Loucy (cell line): Measurements from ENCODE around the gene MEN1.

Experiments used
- H2AFZ ChIP-seq: fragments of 200-600 bp; sonication (generic); 2 replicates; pipeline ENCODE4 v1.6.0; 2016; ENCODE audit warnings: antibody characterized with exemption, mild to moderate bottlenecking, low read length, moderate library complexity
- H3F3A ChIP-seq: fragments of 200-600 bp; 2 replicates; pipeline ENCODE4 v1.6.0; 2016; ENCODE audit warnings: antibody characterized with exemption, low read depth, mild to moderate bottlenecking
- H3K27me3 ChIP-seq: fragments of 200-600 bp; sonication (generic); 2 replicates; pipeline ENCODE4 v1.6.1; 2014; ENCODE audit warnings: low read length, mild to moderate bottlenecking; ENCODE audit not compliant: insufficient read depth, poor library complexity, severe bottlenecking
- H3K36me3 ChIP-seq: fragments of 200-600 bp; sonication (generic); 2 replicates; pipeline ENCODE4 v1.6.1; 2016; ENCODE audit warnings: low read length; ENCODE audit not compliant: insufficient read depth
- H3K4me1 ChIP-seq: fragments of 200-600 bp; sonication (generic); 2 replicates; pipeline ENCODE4 v1.5.1; 2014; ENCODE audit warnings: low read length, mild to moderate bottlenecking; ENCODE audit not compliant: insufficient read depth, poor library complexity, severe bottlenecking
- H3K4me2 ChIP-seq: fragments of 200-600 bp; sonication (generic); 2 replicates; pipeline ENCODE4 v1.6.0; 2014; ENCODE audit warnings: antibody characterized with exemption, low read length, low read depth, mild to moderate bottlenecking; ENCODE audit not compliant: poor library complexity, severe bottlenecking
- H3K4me3 ChIP-seq: fragments of 200-600 bp; sonication (generic); 2 replicates; pipeline ENCODE4 v1.5.1; 2014; ENCODE audit warnings: low read length, mild to moderate bottlenecking, mixed read lengths; ENCODE audit not compliant: poor library complexity, severe bottlenecking
- H3K79me2 ChIP-seq: fragments of 200-600 bp; sonication (generic); 2 replicates; pipeline ENCODE4 v1.6.1; 2014; ENCODE audit warnings: low read length; ENCODE audit not compliant: insufficient read depth
- H3K9ac ChIP-seq: fragments of 200-600 bp; sonication (generic); 2 replicates; pipeline ENCODE4 v1.6.0; 2014; ENCODE audit warnings: mild to moderate bottlenecking, low read depth, low read length, moderate library complexity; ENCODE audit not compliant: poor library complexity, severe bottlenecking
- H3K9me2 ChIP-seq: fragments of 200-600 bp; sonication (generic); replicated peaks from 2 replicates; pipeline ENCODE4 v1.6.1; 2016; ENCODE audit warnings: low read depth, low read length, mixed read lengths
- H3K9me3 ChIP-seq: fragments of 200-600 bp; sonication (generic); 2 replicates; pipeline ENCODE4 v1.6.1; 2014; ENCODE audit warnings: mild to moderate bottlenecking, antibody characterized with exemption, low read length, low read depth; ENCODE audit not compliant: insufficient read depth
- H4K20me1 ChIP-seq: fragments of 200-600 bp; sonication (generic); 2 replicates; pipeline ENCODE4 v1.6.0; 2014; ENCODE audit warnings: antibody characterized with exemption, low read length, mild to moderate bottlenecking; ENCODE audit not compliant: insufficient read depth, poor library complexity, severe bottlenecking
- EZH2phosphoT487 ChIP-seq: fragments of 200-600 bp; IDR thresholded peaks from 2 replicates; pipeline ENCODE4 v1.6.1; 2018; ENCODE audit warnings: antibody characterized with exemption, mild to moderate bottlenecking, moderate library complexity, borderline replicate concordance
- TF ChIP-seq, protein P1 (sequence below): fragments of 200-600 bp; sonication (generic); conservative IDR thresholded peaks from 2 replicates; pipeline ENCODE4 v1.5.1; 2014; ENCODE audit warnings: mild to moderate bottlenecking, antibody characterized with exemption, low read length

The MEN1 gene

DNA sequence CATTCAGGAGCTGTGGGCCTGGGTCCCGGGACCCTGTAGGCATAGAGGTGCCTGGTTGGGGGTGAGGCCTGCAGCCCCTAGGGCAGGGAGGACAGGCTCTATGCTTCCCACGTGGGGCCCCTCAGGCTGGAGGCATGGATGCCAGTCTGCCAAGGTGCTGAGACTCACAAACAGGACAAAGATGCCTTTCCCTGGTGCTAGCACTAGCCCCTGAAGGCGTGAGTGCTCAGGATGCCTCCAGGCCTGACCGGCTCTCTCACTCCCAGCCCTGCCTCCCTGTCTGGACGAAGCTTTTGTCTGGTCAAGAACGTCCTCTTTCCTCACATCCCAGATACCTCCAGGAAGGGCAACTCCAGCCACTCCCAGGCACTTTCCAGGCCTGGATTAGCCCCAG lies 32.0 kb upstream of the MEN1 start:
- Histone ChIP-seq H3K9me2 (no peaks in the 10 kb centered on the region), H3K4me2 (no peak overlapping the region), H3K79me2 (no peaks in the 10 kb centered on the region), H2AFZ (no peak overlapping the region), H3K27me3 (no peaks in the 10 kb centered on the region), H3K4me3 (no peak overlapping the region), H3K9me3 (no peaks in the 10 kb centered on the region), H3K9ac (no peak overlapping the region), H3K4me1 (no peaks in the 10 kb centered on the region), H3K36me3 (no peaks in the 10 kb centered on the region), H4K20me1 (no peaks in the 10 kb centered on the region), H3F3A (no peaks in the 10 kb centered on the region)
- TF ChIP-seq EZH2phosphoT487 = no peak
- TF ChIP-seq, protein P1, sequence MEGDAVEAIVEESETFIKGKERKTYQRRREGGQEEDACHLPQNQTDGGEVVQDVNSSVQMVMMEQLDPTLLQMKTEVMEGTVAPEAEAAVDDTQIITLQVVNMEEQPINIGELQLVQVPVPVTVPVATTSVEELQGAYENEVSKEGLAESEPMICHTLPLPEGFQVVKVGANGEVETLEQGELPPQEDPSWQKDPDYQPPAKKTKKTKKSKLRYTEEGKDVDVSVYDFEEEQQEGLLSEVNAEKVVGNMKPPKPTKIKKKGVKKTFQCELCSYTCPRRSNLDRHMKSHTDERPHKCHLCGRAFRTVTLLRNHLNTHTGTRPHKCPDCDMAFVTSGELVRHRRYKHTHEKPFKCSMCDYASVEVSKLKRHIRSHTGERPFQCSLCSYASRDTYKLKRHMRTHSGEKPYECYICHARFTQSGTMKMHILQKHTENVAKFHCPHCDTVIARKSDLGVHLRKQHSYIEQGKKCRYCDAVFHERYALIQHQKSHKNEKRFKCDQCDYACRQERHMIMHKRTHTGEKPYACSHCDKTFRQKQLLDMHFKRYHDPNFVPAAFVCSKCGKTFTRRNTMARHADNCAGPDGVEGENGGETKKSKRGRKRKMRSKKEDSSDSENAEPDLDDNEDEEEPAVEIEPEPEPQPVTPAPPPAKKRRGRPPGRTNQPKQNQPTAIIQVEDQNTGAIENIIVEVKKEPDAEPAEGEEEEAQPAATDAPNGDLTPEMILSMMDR = no peak

DNA sequence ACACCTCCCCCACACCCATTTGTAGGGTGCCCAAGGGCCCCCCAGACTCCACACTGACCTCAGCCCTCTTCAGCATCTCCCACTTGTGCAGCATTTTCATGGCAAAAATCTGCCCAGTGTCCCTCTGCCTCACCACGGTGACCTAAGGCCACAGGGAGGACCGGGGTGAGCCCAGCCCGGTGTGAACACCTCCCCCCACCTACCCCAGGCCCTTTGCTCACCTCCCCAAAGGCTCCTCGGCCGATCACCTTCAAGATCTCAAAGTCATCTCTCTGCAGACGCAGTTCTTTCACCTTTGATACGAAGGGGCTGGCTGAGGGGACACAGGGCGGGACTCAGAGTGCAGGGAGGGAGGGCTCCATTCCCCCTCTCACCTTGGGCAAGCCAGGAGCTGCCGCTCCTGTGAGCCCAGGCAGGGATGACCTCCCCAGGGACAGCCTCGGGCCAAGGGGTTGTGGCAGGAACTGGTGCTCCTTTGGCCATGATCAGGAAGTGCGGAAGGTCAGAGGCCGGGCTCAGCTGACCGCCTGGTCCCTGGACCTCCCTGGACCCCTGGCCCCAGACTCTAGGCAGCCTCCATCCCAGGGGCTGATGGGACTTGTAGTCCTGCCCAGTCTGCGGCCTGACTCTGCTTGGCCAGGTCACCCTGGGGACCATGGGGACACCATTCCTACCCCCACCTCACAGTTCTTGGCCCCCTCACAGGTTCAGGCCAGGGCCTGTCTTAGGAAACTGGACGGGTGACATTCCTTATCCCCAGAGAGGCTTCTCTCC lies 31.4 kb upstream of the MEN1 start:
- H3K4me1 ChIP-seq = peaks cover 5% of the 10 kb centered on the region
- H3K36me3 ChIP-seq = no peaks in the 10 kb centered on the region
- no peak overlapping the region for H3K4me2 ChIP-seq
- H3K79me2 ChIP-seq = no peaks in the 10 kb centered on the region
- no peak overlapping the region for H3K9ac ChIP-seq
- H3K4me3 ChIP-seq = no peak overlapping the region
- no peaks in the 10 kb centered on the region for H4K20me1 ChIP-seq
- H2AFZ ChIP-seq = no peak overlapping the region
- H3K9me3 ChIP-seq = no peaks in the 10 kb centered on the region
- no peaks in the 10 kb centered on the region for H3K9me2 ChIP-seq
- no peak for TF ChIP-seq EZH2phosphoT487
- TF ChIP-seq, protein P1 = no peak
- no peaks in the 10 kb centered on the region for H3F3A ChIP-seq
- H3K27me3 ChIP-seq = no peaks in the 10 kb centered on the region

DNA sequence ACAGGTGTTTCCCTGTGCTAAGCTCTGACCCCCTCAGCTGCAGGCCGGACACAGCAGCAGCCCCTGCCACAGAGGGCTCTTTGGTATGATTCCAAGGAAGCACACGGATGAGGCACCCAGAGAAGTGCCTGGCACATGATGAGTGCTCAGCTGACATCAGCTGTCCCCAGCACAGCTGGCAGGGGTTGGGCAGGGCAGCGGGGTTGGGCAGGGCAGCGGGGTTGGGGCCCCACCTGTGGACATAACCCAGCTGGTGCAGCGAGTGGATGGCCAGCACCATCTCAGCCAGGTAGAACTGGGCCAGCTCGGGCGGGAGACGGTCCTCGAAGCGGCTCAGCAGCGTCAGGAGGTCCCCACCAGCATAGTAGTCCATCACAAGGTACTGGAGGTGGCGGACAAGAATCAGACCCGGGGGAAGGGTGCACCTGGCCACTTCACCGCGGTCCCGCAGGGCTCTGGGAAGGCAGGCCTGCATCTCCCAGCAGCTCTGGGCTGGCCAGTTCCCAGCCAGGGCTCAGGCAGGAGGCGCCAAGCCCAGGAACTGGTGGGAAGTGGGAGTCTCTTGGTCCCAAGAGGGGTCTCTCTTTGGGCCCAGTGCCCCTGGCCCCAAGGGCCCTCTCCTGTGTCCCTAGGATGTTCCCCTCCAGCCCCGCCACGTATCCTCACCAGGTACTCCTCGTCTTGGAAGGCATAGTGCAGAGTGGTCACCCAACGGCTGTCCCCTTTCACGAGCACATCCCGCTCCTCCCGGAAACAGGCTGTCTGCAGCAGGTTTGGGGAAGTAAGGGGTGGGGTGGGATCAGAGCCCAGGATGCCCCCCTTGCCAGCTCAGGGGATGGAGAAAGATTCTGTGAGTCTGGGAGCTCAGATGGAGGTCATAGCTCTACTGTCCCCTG lies 29.8 kb upstream of the MEN1 start:
- H3K4me1 ChIP-seq = peaks cover 6% of the 10 kb centered on the region

More for the DNA sequence above, 29.8 kb upstream of the MEN1 start:
- TF ChIP-seq, protein P1 = no peak
- no peak for TF ChIP-seq EZH2phosphoT487
- Histone ChIP-seq H3K4me2 (no peak overlapping the region), H3K79me2 (no peaks in the 10 kb centered on the region), H3K9ac (no peak overlapping the region), H3K9me2 (no peaks in the 10 kb centered on the region), H3K4me3 (no peak overlapping the region), H4K20me1 (no peaks in the 10 kb centered on the region), H3K36me3 (no peaks in the 10 kb centered on the region), H3F3A (no peaks in the 10 kb centered on the region), H3K27me3 (no peaks in the 10 kb centered on the region), H2AFZ (no peak overlapping the region), H3K9me3 (no peaks in the 10 kb centered on the region)
